ENCODE data around the gene SLCO3A1.

DNA sequence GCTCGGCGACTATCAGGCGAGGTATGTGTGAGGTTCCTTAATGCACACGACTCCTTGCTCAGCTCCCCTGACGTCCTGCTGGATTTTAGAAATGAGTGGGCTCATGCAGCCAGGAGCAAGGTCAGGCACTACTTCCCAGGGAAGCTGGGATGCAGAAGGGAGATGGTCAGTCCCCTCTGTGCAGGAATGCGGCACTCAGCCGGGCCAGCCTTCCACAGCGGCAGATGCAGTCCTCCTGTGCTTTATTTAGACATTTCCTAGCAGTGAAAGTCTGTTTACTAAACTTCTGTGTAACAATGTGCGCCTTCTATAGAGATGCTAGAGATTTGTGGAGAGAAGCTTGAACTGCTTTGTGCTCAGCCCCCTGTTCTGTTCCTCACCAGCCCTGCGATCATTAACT lies 252.1 kb downstream of the SLCO3A1 start:
- TF ChIP-seq, protein P1, sequence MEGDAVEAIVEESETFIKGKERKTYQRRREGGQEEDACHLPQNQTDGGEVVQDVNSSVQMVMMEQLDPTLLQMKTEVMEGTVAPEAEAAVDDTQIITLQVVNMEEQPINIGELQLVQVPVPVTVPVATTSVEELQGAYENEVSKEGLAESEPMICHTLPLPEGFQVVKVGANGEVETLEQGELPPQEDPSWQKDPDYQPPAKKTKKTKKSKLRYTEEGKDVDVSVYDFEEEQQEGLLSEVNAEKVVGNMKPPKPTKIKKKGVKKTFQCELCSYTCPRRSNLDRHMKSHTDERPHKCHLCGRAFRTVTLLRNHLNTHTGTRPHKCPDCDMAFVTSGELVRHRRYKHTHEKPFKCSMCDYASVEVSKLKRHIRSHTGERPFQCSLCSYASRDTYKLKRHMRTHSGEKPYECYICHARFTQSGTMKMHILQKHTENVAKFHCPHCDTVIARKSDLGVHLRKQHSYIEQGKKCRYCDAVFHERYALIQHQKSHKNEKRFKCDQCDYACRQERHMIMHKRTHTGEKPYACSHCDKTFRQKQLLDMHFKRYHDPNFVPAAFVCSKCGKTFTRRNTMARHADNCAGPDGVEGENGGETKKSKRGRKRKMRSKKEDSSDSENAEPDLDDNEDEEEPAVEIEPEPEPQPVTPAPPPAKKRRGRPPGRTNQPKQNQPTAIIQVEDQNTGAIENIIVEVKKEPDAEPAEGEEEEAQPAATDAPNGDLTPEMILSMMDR (conservative IDR thresholded peaks at IDR 0.05; ENCODE audit: low read length), result no peak
- no peak for TF ChIP-seq EZH2phosphoT487 (IDR thresholded peaks at IDR 0.05; ENCODE audit: borderline replicate concordance, low read depth, low read length)
